Measurements from ENCODE around the gene GEMIN7. TPM values are rescaled to one million over a fixed set of nuclear protein-coding genes. Genes with fewer than 3 reads are reported as not detected.
A peak's percentile ranks its signal among the peaks of the same experiment; 100 is the strongest.

Gene GEMIN7
- total RNA-seq, 1 donor from 2014 or later, result 7.3 TPM

DNA sequence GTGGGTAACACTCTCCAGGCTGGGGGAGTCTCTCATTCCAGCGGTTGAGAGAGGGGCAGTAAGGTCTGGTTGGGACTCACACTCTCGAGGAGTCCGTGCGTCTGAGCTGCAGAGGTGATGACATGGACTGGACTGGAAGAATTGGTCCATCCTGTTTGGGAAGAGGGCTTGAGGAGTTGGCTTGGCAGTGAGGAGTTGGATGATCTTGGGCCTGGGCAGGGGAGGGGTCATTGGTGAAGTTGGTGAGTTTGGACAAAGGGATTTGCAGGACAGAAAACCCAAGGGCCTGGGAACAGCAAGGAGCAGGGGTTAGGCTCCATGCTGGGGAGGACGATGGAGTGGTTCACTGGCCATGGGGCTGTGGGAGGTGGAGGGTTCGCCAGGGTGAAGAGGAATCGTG lies 17.6 kb downstream of the GEMIN7 start:
- Mint-ChIP-seq H3K4me1 (peaks cover 75% of the 10 kb centered on the region), H3K36me3 (peaks cover 14% of the 10 kb centered on the region), H3K9me3 (no peaks in the 10 kb centered on the region), H3K27me3 (ENCODE audit: insufficient read depth, low read depth) (peaks cover 10% of the 10 kb centered on the region), H3K27ac (peak overlapping the region; percentile 44), H3K4me3 (peak overlapping the region; percentile 61)
- Histone ChIP-seq H3K4me3 (no peak overlapping the region), H3K27ac (no peak overlapping the region), H3K9me3 (ENCODE audit: low read depth) (no peaks in the 10 kb centered on the region), H3F3A (ENCODE audit: low read depth) (peaks cover 12% of the 10 kb centered on the region), H3K79me2 (ENCODE audit: low read depth) (peaks cover 88% of the 10 kb centered on the region), H4K20me1 (ENCODE audit: low read depth) (peaks cover 84% of the 10 kb centered on the region), H3K4me1 (peaks cover 21% of the 10 kb centered on the region), H3K4me2 (no peak overlapping the region), H3K9ac (no peak overlapping the region), H2AFZ (replicated peaks) (no peak overlapping the region), H3K27me3 (no peaks in the 10 kb centered on the region), H3K36me3 (no peaks in the 10 kb centered on the region)
- TF ChIP-seq EZH2 (IDR thresholded peaks at IDR 0.05) (no peak), EZH2phosphoT487 (IDR thresholded peaks at IDR 0.05) (no peak)
- TF ChIP-seq, protein P1, sequence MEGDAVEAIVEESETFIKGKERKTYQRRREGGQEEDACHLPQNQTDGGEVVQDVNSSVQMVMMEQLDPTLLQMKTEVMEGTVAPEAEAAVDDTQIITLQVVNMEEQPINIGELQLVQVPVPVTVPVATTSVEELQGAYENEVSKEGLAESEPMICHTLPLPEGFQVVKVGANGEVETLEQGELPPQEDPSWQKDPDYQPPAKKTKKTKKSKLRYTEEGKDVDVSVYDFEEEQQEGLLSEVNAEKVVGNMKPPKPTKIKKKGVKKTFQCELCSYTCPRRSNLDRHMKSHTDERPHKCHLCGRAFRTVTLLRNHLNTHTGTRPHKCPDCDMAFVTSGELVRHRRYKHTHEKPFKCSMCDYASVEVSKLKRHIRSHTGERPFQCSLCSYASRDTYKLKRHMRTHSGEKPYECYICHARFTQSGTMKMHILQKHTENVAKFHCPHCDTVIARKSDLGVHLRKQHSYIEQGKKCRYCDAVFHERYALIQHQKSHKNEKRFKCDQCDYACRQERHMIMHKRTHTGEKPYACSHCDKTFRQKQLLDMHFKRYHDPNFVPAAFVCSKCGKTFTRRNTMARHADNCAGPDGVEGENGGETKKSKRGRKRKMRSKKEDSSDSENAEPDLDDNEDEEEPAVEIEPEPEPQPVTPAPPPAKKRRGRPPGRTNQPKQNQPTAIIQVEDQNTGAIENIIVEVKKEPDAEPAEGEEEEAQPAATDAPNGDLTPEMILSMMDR (IDR thresholded peaks at IDR 0.05), result no peak
- DNase-seq (ENCODE audit: low spot score), result no peak

DNA sequence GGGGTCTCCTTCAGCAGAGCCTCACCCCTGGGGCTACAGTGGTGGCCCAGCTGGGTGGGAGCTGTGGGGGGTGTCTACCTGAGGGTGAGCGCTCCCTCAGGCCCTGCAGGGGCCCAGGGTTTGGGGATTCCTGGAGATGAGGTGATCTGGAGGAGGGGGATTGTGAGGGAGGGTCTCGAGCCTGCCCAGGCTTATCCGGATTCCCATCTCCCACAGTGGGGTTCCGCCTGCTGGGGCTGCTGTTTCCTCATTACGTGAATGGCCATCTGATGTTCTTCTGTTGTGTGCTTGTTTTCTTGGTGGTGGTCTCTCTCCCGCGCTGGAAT lies 18.4 kb downstream of the GEMIN7 start:
- peaks cover 10% of the 10 kb centered on the region for H3K27me3 Mint-ChIP-seq (ENCODE audit: insufficient read depth, low read depth)
- DNase-seq (ENCODE audit: low spot score), result no peak
- H3K36me3 Mint-ChIP-seq, result peaks cover 14% of the 10 kb centered on the region
- peaks cover 79% of the 10 kb centered on the region for H3K4me1 Mint-ChIP-seq
- H3K79me2 ChIP-seq (ENCODE audit: low read depth), result peaks cover 95% of the 10 kb centered on the region
- H3K4me3 ChIP-seq, result no peak overlapping the region
- no peak overlapping the region for H3K9ac ChIP-seq
- H3K9me3 ChIP-seq (ENCODE audit: low read depth), result no peaks in the 10 kb centered on the region
- no peaks in the 10 kb centered on the region for H3K36me3 ChIP-seq
- H4K20me1 ChIP-seq (ENCODE audit: low read depth), result peaks cover 91% of the 10 kb centered on the region
- peaks cover 5% of the 10 kb centered on the region for H3F3A ChIP-seq (ENCODE audit: low read depth)
- H3K4me3 Mint-ChIP-seq, result no peak overlapping the region
- H3K9me3 Mint-ChIP-seq, result no peaks in the 10 kb centered on the region
- H3K27me3 ChIP-seq, result no peaks in the 10 kb centered on the region
- TF ChIP-seq EZH2 (IDR thresholded peaks at IDR 0.05), result no peak
- no peak for TF ChIP-seq EZH2phosphoT487 (IDR thresholded peaks at IDR 0.05)
- TF ChIP-seq, protein P1 (IDR thresholded peaks at IDR 0.05), result no peak
- peaks cover 21% of the 10 kb centered on the region for H3K4me1 ChIP-seq
- no peak overlapping the region for H3K27ac Mint-ChIP-seq
- H3K27ac ChIP-seq, result no peak overlapping the region
- H3K4me2 ChIP-seq, result no peak overlapping the region
- no peak overlapping the region for H2AFZ ChIP-seq (replicated peaks)

DNA sequence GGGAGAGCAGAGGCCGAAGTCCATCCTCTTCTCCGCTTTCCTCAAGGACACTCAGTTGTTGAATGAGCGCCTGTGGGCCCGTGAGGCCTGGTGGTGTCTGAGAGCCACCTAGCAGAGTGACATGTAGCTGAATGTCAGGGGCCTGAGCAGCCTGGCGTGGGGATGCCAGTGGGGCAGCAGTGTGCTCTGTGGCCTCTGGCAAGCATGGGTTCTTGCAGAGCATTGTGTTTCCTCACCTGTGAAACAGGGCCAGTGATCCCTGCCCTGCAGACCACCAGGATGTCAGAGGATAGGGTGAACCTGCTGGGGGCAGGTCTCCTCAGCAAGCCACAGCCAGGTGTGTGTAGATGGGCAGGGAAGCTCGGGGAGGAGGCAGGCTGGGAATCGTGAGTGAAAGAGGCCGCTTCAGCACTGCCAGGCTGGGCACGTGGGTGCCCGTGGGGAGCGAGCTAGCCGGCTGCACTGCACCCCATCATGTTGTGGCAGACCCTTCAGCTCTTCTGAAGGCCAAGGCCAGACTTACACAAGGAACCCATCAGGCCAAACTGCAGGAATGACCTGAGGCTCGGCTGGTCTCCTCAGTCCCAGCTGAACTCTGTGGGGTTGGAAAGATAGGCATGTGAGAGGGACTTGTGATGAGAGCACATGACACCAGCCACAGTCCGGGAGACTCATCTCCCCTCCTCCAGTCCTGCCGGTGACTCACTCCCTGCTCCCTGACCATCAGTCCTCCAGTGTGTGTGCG lies 18.9 kb downstream of the GEMIN7 start:
- Histone ChIP-seq H3K9me3 (ENCODE audit: low read depth) (no peaks in the 10 kb centered on the region), H3K27me3 (no peaks in the 10 kb centered on the region), H3K36me3 (no peaks in the 10 kb centered on the region), H3K27ac (no peak overlapping the region), H3K4me3 (no peak overlapping the region), H4K20me1 (ENCODE audit: low read depth) (peaks cover 97% of the 10 kb centered on the region), H3K4me2 (no peak overlapping the region), H3F3A (ENCODE audit: low read depth) (peaks cover 5% of the 10 kb centered on the region), H3K9ac (no peak overlapping the region), H2AFZ (replicated peaks) (no peak overlapping the region), H3K4me1 (peaks cover 26% of the 10 kb centered on the region), H3K79me2 (ENCODE audit: low read depth) (peaks cover 100% of the 10 kb centered on the region)
- peak overlapping the region; percentile 30 for H3K4me3 Mint-ChIP-seq
- no peak overlapping the region for H3K27ac Mint-ChIP-seq
- H3K36me3 Mint-ChIP-seq, result peaks cover 14% of the 10 kb centered on the region
- peaks cover 7% of the 10 kb centered on the region for H3K27me3 Mint-ChIP-seq (ENCODE audit: insufficient read depth, low read depth)
- no peaks in the 10 kb centered on the region for H3K9me3 Mint-ChIP-seq
- no peak for TF ChIP-seq EZH2 (IDR thresholded peaks at IDR 0.05)
- TF ChIP-seq EZH2phosphoT487 (IDR thresholded peaks at IDR 0.05), result no peak
- TF ChIP-seq, protein P1 (IDR thresholded peaks at IDR 0.05), result no peak
- H3K4me1 Mint-ChIP-seq, result peaks cover 82% of the 10 kb centered on the region
- DNase-seq (ENCODE audit: low spot score), result no peak

Measured in neural progenitor cell (in vitro differentiated cells).